Muscle of arm (tissue), 12 donors: ENCODE results near the gene ST6GALNAC2. TPM values are rescaled to one million over a fixed set of nuclear protein-coding genes. Genes with fewer than 3 reads are reported as not detected.
A peak's percentile ranks its signal among the peaks of the same experiment; 100 is the strongest.

Experiments
- DNase-seq: peaks from one replicate; pipeline ENCODE4 v3.0.0-alpha.2; 2013
- polyA plus RNA-seq, 12 donors: library from polyadenylated mRNA; unstranded; fragments of 120-200 nt; gene quantifications; one replicate each; pipeline ENCODE4 v1.2.1, GENCODE V29; 2013; ENCODE audit not compliant: insufficient read length in 12 of 12

The ST6GALNAC2 gene
- polyA plus RNA-seq, 12 donors, result 1.3 to 22.9 (median 2.3) TPM; not detected in 2

- no peak for DNase-seq
Measured at GRCh38 chr17:76556765-76557367, 28.8 kb downstream of the ST6GALNAC2 start.

GRCh38 chr17:76554131-76554530 is 31.5 kb downstream of the ST6GALNAC2 start:
- no peak for DNase-seq

- DNase-seq, result no peak
Measured at GRCh38 chr17:76553178-76553908, 32.3 kb downstream of the ST6GALNAC2 start.

GRCh38 chr17:76551685-76552084 is 34.0 kb downstream of the ST6GALNAC2 start:
- DNase-seq, result no peak

- DNase-seq, result no peak
Measured at GRCh38 chr17:76550712-76551615, 34.7 kb downstream of the ST6GALNAC2 start.

- no peak for DNase-seq
Measured at GRCh38 chr17:76549539-76549938, 36.1 kb downstream of the ST6GALNAC2 start.

GRCh38 chr17:76549215-76549518 is 36.5 kb downstream of the ST6GALNAC2 start:
- DNase-seq, result no peak

GRCh38 chr17:76548378-76549214 is 37.1 kb downstream of the ST6GALNAC2 start:
- DNase-seq, result no peak

- DNase-seq, result no peak
Measured at GRCh38 chr17:76547642-76548202, 37.9 kb downstream of the ST6GALNAC2 start.

- peak; percentile 76 for DNase-seq
Measured at GRCh38 chr17:76547183-76547641, 38.4 kb downstream of the ST6GALNAC2 start.

- no peak for DNase-seq
Measured at GRCh38 chr17:76546556-76547182, 39.0 kb downstream of the ST6GALNAC2 start.

- DNase-seq, result no peak
Measured at GRCh38 chr17:76545918-76546555, 39.6 kb downstream of the ST6GALNAC2 start.

- no peak for DNase-seq
Measured at GRCh38 chr17:76544546-76545365, 40.9 kb downstream of the ST6GALNAC2 start.

- DNase-seq, result no peak
Measured at GRCh38 chr17:76543826-76544545, 41.7 kb downstream of the ST6GALNAC2 start.

- DNase-seq, result no peak
Measured at GRCh38 chr17:76543482-76543825, 42.2 kb downstream of the ST6GALNAC2 start.

- no peak for DNase-seq
Measured at GRCh38 chr17:76542984-76543383, 42.7 kb downstream of the ST6GALNAC2 start.

GRCh38 chr17:76542566-76542971 is 43.1 kb downstream of the ST6GALNAC2 start:
- DNase-seq, result no peak

- no peak for DNase-seq
Measured at GRCh38 chr17:76541739-76542454, 43.8 kb downstream of the ST6GALNAC2 start.
